GM18498 (cell line): Measurements from ENCODE around the gene BICRAL.
"Not testable (repeated sequence)": the region's sequence is repeated elsewhere in the genome, so short reads cannot be mapped to it uniquely, and the experiment has no call there.

ENCODE experiments used
- ATAC-seq: cut with Tn5 transposase; IDR thresholded peaks from one replicate; pipeline ENCODE4 v1.9.1; 2021; ENCODE audit warnings: mild to moderate bottlenecking, moderate library complexity; ENCODE audit not compliant: unreplicated experiment

Gene BICRAL, protein sequence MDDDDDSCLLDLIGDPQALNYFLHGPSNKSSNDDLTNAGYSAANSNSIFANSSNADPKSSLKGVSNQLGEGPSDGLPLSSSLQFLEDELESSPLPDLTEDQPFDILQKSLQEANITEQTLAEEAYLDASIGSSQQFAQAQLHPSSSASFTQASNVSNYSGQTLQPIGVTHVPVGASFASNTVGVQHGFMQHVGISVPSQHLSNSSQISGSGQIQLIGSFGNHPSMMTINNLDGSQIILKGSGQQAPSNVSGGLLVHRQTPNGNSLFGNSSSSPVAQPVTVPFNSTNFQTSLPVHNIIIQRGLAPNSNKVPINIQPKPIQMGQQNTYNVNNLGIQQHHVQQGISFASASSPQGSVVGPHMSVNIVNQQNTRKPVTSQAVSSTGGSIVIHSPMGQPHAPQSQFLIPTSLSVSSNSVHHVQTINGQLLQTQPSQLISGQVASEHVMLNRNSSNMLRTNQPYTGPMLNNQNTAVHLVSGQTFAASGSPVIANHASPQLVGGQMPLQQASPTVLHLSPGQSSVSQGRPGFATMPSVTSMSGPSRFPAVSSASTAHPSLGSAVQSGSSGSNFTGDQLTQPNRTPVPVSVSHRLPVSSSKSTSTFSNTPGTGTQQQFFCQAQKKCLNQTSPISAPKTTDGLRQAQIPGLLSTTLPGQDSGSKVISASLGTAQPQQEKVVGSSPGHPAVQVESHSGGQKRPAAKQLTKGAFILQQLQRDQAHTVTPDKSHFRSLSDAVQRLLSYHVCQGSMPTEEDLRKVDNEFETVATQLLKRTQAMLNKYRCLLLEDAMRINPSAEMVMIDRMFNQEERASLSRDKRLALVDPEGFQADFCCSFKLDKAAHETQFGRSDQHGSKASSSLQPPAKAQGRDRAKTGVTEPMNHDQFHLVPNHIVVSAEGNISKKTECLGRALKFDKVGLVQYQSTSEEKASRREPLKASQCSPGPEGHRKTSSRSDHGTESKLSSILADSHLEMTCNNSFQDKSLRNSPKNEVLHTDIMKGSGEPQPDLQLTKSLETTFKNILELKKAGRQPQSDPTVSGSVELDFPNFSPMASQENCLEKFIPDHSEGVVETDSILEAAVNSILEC

DNA sequence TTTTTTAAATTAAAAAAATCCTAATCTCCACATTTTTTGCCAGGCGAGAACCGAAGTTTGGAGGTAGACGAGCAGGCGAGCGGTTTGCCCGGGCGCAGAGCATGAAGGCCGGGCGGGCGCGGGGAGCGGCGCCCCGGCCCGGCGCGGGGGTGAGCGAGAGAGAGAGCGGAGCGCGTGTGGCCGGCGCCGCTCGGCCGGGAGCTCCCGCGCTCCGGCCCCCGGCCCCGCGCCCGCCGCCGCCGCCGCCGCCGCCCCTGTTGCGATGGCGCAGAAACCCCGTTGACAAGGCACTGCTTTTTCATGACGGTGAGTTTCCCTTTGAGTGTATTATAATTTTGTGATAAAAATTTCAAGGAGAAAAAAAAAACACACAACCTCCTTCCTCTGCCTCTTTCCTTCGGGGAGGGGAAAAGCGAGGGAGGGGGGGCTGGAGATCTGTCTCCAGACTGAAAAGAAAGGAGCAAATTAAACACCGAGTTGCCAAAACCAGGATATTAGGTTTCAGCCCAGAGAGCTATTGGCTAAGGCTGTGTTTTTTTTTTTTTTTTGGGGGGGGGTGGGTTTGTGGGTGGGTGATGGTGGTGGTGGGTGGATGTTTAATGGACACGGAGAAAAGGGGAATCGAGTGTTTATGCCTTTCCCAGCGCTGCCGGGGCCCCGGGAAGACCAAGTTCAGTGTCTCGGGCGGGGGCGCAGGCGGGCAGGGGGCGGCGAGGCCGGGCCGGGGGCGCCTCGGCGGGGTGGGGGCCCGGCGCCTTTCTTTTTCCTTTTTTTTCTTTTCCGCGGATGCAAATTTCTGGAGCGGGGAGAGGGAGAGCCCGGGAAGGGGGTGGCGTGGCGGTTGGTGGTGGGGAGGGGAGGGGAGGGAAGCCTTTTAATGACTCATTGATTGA, at the start of gene BICRAL:
BICRAL (plus strand) TSS at position 257 of the 893 bp plus-strand sequence. CDS start 39,971 bp downstream, outside the sequence.
- ATAC-seq, result peak; percentile 34

DNA sequence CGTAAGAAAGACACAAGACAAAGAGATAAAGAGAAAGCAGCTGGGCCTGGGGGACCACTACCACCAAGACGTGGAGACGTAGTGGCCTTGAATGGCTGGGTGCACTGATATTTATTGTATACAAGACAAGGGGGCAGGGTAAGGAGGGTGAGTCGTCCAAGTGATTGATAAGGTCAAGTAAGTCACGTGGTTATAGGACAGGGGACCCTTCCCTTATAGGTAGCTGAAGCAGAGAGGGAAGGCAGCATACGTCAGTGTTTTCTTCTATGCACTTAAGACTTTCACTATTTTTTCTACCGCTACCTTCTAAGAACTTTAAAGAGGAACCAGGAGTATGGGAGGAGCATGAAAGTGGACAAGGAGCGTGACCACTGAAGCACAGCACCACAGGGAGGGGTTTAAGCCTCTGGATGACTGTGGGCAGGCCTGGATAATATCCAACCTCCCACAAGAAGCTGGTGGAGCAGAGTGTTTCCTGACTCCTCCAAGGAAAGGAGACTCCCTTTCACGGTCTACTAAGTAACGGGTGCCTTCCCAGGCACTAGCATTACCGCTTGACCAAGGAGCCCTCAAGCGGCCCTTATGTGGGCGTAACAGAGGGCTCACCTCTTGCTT, 47.9 kb upstream of the BICRAL start:
- ATAC-seq, result not testable (repeated sequence)

DNA sequence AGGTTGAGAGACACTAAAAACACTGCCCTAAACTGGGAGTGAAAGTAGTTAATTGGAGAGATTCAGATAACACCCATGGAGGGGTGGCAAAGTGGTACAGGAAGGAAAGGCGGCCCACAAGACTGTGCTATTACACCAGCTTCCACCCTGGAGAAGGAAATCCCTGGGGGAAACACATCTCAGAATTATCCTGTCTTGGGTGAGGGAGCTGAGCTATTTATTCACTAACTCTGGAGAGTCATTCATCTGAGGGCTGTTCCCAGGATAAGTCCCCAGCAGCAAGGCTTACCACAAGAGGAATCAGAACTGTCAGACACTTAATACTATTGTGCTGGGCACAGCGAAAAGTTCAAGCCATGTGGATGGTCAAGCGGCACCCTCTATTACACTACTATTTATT, 45.9 kb upstream of the BICRAL start:
- ATAC-seq, result no peak

DNA sequence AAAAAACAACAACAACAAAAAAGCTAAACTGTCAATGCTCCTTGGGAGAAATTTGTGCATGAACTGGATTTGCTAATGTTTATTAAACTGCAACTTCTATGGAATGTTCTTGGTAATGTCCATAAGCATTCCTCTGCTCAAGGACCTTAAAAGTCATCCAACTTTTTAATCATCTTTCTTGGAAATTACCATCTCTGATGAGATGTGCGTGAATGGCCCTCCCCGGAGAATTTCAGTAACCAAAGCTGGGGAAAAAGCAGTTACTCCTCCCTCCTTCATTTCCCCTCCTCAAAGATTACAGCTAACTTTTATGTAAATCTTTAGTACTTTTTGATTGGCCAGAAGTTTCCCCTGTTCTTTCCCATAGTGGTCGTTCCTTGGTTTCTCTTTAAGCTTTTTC, 41.1 kb upstream of the BICRAL start:
- no peak for ATAC-seq

DNA sequence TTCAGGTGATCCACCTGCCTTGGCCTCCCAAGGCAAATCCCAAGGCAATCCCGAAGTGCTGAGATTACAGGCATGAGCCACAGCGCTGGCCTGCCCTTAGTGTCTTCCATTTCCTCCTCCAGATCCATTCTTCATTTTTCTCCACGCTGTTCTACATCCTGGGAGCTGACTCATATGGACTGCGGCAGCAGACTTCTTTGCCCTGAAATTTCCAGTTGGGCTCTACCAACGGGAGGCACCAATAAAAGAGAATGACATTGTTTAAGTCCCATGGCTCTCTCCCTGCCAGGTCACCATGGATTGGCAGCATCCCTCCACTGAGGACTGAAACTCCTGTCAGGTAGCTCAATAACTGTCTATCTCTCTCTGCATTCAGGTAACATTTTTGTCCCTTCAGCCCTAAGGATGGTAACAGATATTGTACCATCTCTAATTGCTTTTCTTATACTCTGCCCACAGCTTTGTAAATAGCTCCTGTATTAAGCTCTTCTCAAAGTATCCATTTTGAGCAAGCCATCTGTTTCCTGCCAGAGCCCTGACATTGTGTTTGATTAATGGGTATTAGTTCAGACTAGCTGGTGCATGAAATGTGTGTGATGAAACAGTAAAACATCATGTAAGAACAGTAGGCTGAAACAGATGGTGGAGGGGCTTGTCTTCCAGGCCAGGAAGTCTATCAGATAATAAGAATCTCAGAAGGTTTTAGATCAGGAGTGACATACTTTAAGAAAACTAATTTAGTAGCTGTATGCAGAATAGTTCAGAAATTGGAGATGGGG, 39.5 kb upstream of the BICRAL start:
- ATAC-seq, result no peak

DNA sequence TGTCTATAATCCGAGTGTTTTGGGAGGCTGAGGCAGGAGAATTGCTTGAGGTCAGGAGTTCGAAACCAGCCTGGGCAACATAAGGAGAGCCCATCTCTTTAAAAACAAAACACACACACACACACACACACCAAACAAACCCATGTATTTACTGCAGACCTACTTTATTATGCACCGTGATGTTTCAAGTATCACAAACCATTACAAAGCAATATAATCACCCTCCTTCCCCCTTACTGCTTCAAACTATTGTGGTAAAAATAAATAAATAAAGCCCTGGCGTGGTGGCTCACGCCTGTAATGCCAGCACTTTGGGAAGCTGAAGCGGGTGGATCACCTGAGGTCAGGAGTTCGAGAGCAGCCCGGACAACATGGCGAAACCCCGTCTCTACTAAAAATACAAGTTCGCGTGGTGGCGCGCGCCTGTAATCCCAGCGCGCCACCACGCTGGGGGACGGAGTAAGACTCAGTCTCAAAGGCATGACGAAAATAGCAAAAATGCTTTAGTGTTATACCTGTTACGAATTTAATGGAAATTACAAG, 37.4 kb upstream of the BICRAL start:
- no peak for ATAC-seq

DNA sequence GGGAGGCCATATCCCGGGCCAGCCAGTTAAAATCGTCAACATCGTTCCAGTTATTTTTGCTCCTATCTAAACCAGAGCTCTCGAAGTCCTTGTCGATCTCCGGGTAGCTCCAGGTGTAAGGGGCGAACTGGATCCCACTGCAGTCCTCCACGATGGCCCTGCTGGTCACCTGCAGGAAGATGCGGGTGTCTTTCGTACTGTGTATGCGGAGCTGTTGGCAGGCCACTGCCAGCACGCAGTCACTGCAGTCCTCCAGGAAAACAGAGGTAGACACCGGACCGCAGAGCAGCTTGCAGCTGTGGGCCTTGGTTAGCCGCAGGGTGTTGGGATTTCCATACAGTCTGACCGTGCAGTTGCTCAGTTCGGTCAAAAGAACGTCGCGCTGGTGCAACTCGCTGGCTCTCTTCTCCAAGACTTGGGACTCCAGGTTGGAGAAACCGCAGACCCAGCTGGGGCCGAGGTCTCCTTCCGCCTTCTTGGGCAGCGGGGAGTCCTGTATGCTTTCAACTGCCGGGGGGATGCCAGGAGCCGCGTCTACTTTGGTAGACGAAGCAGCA, 36.7 kb upstream of the BICRAL start:
- ATAC-seq, result no peak

DNA sequence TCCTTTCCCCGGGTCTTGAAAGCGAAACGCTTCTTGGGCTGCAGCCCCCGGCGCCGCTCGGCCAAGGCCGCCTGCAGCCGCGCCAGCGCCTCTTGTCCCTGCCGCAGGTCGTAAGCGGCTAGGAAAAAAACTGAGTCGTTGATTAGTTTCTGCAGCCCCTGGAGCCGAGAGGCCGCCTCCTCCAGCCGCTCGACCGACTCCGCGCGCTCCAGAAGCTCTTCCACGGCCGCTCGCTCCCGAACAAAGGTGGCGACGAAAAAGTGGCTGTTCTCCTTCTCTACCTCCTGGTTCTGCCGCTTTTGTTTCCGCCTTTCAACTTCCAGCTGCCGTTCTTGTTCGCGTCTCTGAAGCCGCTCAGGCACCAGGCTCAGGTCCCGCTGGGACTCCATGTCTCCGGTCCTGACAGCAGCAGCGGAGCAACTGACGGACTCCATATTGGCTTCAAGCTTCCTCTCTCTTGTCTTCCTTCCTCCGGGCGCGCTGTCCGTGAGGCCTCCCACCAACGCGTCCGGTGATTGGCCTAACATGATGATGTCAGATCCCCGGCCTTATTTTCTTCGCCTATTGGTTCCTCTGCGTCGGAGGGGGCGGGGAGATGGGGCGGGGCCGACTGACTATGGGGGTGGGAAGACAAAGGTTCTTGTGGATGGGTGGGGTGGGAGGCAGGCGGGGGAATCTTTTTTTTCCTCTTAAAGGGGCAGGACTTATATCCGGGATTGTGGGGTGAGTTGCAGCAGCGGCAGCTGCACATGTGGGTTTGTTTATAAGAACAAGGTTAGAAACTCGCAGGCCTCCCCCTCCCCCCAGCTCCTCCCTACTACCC, 36.0 kb upstream of the BICRAL start, which contains the start of gene TBCC:
TBCC (minus strand) TSS at position 464 of the 823 bp plus-strand sequence; CDS start at position 434, 30 bp downstream.
- ATAC-seq, result peak; percentile 71

DNA sequence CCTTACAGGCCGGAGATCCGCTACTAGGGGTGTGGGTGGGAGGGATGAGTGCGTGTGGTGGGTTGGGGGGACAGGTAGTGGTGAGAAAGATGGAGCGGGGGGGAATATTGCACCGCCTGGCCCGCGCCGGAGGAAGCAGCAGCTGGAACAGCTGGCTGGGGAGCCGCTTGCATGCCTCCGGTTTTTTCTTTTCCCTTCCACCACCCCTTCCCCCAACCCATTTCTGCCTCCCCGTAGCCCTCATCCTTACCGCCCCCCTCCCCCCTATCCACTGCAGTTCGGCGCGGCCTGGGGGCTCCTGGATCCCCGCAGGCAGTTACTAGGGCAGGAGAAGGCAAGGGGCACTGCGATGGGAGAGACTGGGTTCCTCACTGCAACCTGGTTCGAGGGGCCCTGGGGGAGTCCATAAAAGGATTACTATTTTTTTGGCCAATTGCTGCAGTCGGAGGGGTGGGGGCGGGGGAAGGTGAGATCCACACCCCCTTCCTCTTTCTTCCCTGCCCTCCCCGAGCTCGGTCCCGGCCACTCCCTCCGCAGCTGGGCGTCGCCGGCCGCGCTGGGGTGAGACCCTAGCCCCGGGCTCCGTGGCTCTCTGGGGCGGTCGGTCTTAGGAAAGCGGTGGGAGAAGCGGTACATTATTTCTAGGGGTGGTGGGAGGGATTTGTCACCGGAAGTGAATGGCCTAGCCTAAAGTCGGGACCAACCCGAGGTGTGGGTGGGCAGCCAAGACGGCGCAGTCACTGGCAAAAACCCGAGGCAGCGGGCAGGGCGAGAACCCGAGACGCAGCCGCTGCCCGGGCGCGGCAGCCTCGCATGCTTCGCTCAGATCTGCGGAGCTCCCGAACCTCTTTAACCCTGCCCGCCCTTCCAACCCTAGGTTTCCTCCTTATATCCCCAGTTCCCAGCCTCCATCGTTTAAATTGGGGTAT, 35.1 kb upstream of the BICRAL start:
- peak; percentile 59 for ATAC-seq

DNA sequence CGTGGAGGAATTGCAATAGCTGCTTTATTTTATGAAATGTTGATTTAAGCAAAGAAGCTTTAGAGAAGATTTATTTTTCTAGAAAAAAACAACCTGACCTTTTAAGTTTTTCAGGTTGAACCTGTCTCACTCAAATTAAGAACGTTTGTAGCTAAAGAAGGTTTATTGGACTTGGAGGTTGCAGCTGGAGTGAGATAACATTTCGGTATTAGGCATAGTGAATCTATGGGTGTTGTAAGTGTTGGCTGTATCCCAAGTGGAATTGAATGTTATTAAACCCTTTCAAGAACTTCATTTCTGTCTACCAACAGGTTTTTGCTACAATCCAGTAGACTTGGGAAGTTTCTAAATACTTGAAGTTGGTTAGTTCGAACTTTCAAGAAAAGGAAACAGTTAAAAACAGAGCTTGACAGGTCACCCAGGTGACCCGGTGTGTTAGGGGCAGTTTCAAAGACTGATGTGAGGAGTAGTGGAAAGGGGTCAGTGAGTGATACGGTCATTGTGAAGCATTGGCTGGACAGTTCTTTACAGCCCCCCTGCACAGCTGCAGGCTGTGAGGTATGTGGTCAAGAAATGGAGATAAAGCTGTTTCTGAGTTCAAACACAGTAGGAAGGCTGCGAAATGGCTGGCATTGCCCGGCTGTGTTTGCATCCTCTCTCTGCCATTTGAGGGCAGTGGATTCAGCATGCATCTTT, 33.5 kb upstream of the BICRAL start:
- ATAC-seq, result no peak

DNA sequence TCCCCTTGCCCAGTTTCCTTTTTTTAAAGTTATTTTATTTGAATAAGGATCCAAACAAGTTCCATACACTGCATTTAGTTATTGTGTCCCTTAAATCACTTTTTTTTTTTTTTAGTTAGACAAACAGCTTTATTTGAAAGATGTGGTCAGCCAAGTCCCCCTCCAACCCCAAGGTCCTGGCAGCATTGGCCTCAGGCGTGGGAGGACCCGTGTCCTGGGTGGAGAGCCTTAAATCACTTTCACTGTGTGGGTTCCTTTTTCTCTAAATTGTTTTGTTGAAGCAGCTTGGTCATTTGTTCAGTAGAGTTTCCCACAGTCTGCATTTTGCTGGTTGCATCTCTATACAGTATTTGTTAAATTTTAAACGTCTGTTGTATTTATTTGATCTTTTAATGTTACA, 30.8 kb upstream of the BICRAL start:
- no peak for ATAC-seq

DNA sequence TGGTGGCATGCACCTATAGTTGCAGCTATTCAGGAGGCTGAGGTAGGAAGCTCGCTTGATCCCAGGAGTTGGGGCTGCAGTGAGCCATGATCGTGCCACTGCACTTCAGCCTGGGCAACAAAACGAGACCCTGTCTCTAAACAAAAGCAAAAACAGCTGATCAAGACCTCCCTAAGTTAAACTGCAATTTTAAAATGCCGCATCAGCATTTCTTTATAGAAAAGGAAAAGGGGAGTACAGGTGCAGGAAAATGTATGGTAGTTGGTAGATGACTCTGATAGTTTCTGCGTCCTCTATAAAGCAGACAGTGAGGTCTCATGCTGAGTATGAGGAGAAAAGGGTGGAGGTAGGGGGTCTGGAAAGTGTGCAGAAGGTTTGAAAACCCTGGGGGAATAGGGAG, 27.1 kb upstream of the BICRAL start:
- no peak for ATAC-seq

DNA sequence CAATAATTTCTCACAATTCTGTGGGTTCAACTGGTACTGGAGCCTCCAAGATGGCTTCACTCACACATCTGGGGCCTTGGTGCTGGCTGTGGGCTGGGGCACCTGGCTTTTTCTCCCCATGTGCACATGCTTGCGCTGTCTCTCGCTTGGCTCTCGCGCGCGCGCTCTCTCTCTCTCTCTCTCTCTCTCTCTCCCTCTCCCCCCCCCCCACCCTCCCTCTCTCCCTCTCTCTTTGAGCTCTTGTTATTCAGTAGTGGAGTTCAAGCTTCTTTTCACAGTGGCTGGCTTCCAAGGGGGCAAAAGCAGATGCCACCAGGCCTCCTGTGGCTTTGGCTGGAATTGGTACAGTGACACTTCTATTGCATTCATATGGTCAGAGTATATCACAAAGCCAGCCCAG, 25.1 kb upstream of the BICRAL start:
- no peak for ATAC-seq

DNA sequence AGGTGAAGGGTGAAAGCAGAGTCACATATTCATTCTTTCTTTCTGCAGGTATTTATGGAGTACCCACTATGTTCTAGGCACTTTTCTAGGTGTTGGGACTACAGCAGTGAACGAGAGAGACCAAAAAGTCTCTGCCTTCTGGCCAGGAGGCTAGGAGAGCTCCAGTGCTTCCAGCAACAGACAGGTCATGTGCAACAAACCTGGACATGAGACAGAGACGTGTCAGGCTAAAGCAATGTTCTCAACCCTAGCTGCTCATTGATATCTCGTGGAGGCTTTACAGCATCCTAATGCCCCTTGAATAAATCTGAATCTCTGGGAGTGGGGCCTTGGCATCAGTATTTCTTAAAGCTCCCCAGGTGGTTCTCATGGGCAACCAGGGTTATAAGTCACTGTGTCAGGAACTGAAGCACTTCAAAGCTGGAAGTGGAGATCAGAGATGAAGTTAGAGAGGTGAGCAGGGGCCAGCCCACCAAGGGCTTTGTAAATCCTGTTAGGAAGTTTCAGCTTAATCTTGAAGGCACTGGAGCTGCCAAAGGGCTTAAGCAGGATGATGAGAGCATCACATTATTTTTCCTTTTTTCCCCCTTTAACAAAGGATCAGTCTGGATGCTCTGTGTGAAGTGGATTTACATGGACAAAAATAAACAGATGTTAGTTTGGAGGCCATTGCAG, 23.0 kb upstream of the BICRAL start:
- no peak for ATAC-seq

DNA sequence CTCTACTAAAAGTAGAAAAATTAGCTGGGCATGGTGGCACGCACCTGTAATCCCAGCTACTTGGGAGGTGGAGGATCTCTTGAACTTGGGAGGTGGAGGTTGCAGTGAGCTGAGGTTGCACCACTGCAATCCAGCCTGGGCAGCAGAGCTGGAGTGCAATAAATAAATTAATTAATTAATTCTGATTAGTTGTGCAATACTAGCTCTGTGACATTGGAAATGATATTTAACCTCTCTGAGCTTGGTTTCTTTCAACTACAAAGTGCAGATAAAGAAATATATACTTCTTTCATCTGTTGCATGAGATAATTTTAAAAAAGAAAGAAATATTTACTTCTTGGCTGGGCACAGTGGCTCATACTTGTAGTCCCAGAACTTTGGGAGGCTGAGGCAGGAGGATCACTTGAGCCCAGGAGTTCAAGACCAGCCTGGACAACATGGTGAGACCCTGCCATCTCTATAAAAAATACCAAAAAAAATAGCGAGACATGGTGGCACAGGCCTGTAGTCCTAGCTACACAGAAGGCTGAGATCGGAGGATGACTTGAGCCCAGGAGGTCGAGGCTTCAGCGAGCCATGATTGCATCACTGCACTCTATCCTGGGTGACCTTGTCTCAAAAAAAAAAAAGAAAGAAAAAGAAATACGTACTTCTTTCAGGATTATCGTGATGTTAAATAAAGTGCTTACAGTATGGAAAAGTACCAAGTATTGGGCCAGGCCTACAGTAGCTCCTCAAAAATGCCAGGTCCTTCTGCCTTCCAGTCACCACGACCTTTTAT, 20.4 kb upstream of the BICRAL start:
- no peak for ATAC-seq
